ENCODE results near the gene MARCHF6. TPM values are rescaled to one million over a fixed set of nuclear protein-coding genes. Genes with fewer than 3 reads are reported as not detected.

MARCHF6 gene
- total and polyA plus RNA-seq, 12 donors = 30.4 to 210 (median 185) TPM

GRCh38 chr5:10306114-10306513, 47.4 kb upstream of the MARCHF6 start:
- WGBS, 2 donors = 64% methylated on average over 5 of the region's 5 CpGs
- peaks cover 0 to 55% (median 27%) of the 10 kb centered on the region in 9 donors for H3K4me1 ChIP-seq
- TF ChIP-seq CTCF (IDR thresholded peaks at IDR 0.05) = no peak
- ATAC-seq (no peak), DNase-seq (no peak)
- H3K4me3 ChIP-seq = peak overlapping the region in 2 of 10 donors; percentile 63 to 76
- intact Hi-C loops (cut with DNase I) = no loop called here
- no peaks in the 10 kb centered on the region for H3K36me3 ChIP-seq
- no peaks in the 10 kb centered on the region for H3K9me3 ChIP-seq
- H3K27ac ChIP-seq = peak overlapping the region in 4 of 10 donors; percentile 83 to 90 (median 86)
- peaks cover 0 to 10% (median 0%) of the 10 kb centered on the region in 7 donors for H3K27me3 ChIP-seq

- DNase-seq (no peak), ATAC-seq (peak in 4 of 8 donors; percentile 18 to 40 (median 27))
- no peaks in the 10 kb centered on the region for H3K36me3 ChIP-seq
- intact Hi-C loops (cut with DNase I) = no loop called here
- H3K9me3 ChIP-seq = no peaks in the 10 kb centered on the region
- no peak for TF ChIP-seq CTCF (IDR thresholded peaks at IDR 0.05)
- H3K4me3 ChIP-seq = peak overlapping the region; percentile 39 to 76 (median 67)
- peaks cover 0 to 48% (median 27%) of the 10 kb centered on the region in 9 donors for H3K4me1 ChIP-seq
- peak overlapping the region in 9 of 10 donors; percentile 74 to 90 (median 83) for H3K27ac ChIP-seq
- 46 to 53% methylated on average over 8 of the region's 8 CpGs for WGBS, 2 donors
- H3K27me3 ChIP-seq = peaks cover 0 to 10% (median 0%) of the 10 kb centered on the region in 7 donors
Observed at GRCh38 chr5:10306806-10307205, 46.7 kb upstream of the MARCHF6 start.

- Histone ChIP-seq H3K27me3 (peaks cover 0 to 10% (median 0%) of the 10 kb centered on the region in 7 donors), H3K27ac (peak within 1 kb of the TSS; percentile 44 to 90 (median 83)), H3K4me3 (peak within 1 kb of the TSS; percentile 39 to 76 (median 67)), H3K9me3 (no peaks in the 10 kb centered on the region), H3K4me1 (peaks cover 0 to 42% (median 27%) of the 10 kb centered on the region in 9 donors), H3K36me3 (no peaks in the 10 kb centered on the region)
- WGBS, 2 donors = 2 to 3% methylated on average over 56 of the region's 56 CpGs
- peak; percentile 43 to 60 for DNase-seq
- TF ChIP-seq CTCF (IDR thresholded peaks at IDR 0.05) = no peak
- intact Hi-C loops (cut with DNase I) = no loop called here
- peak; percentile 71 to 86 (median 81) for ATAC-seq
Observed at GRCh38 chr5:10307206-10308148, 46.0 kb upstream of the MARCHF6 start, which contains the start of gene CMBL. Gene CMBL (minus strand): TSS chr5:10307902. CDS start chr5:10290762, 17,140 bp downstream.

- ATAC-seq (no peak), DNase-seq (no peak)
- 83 to 89% methylated on average over 6 of the region's 6 CpGs for WGBS, 2 donors
- Histone ChIP-seq H3K4me1 (peaks cover 0 to 30% (median 17%) of the 10 kb centered on the region in 9 donors), H3K27ac (no peak overlapping the region), H3K9me3 (no peaks in the 10 kb centered on the region), H3K4me3 (no peak overlapping the region), H3K36me3 (no peaks in the 10 kb centered on the region), H3K27me3 (peaks cover 0 to 10% (median 0%) of the 10 kb centered on the region in 7 donors)
- TF ChIP-seq CTCF (IDR thresholded peaks at IDR 0.05) = no peak
- intact Hi-C loops (cut with DNase I) = no loop called here
Observed at GRCh38 chr5:10308844-10309243, 44.7 kb upstream of the MARCHF6 start.

Data from heart right ventricle (tissue), 16 donors.